ENCODE measurements around the gene CYB5A. TPM values are rescaled to one million over a fixed set of nuclear protein-coding genes. Genes with fewer than 3 reads are reported as not detected.
"Not testable (repeated sequence)": the region's sequence is repeated elsewhere in the genome, so short reads cannot be mapped to it uniquely, and the experiment has no call there.

CYB5A gene, protein sequence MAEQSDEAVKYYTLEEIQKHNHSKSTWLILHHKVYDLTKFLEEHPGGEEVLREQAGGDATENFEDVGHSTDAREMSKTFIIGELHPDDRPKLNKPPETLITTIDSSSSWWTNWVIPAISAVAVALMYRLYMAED
- 35.9 TPM for polyA plus RNA-seq (2013, experiment 1 of 2; ENCODE audit: insufficient read length)
- polyA plus RNA-seq (2013, experiment 2 of 2; ENCODE audit: insufficient read length) = 29.5 TPM

DNA sequence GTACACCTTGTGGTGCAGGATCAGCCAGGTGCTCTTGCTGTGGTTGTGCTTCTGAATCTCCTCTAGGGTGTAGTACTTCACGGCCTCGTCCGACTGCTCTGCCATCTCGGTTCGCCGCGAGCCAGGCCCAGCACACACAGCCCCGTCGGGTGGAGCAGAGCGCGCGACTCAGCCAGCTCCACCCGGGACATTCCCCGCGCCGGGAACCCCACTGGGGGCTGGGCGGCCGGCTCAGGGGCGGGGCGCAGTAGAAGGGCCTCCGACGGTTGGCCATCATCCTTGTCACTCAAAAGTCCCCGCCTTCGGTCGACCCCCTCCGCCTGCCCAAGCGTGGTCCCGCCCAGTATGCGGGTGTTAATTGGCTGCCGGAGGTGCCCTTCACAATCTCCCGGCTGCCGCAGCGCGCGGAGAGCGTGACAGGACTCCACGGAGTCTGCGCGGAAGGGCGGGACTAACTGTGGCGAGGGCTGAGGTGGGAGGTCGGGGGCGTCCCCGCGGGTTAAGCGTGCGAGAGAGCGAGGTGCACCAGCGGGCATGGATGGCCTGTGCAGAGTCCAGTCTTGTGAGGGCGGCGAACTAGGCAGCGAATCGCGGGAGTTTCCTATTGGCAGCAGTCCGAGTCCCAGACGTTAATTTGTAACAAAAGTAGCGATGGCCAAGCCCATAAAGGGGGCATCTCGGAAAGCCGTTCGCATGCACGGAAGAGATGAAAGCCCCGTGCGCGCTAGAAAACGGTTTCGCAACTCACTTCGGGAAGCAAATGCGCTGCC lies at the start of gene CYB5A:
Gene CYB5A, minus strand, starts transcription at position 193 of the 770 bp plus-strand sequence. Its CDS starts 88 bp downstream, at position 105.
- peak; percentile 94 for DNase-seq

DNA sequence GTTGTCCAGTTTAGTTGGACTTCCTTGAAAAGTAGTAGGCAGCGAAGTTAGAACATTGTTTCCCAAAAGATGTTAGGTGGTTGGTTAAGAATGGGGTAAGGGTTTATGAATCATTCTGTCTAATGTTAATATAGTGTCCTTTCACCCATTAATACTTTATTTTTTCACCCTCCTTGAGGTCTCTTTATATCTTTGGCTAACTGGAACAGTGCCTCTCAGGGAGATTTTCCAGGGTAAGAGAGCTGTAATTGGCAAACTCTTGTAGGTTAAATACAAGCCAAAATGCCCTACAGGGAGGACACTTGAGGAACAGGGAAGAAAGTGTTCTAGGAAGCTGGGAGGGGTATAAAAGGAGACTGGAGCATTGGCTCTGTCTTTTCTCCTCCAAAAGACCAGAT lies 46.1 kb upstream of the CYB5A start:
- DNase-seq = no peak

DNA sequence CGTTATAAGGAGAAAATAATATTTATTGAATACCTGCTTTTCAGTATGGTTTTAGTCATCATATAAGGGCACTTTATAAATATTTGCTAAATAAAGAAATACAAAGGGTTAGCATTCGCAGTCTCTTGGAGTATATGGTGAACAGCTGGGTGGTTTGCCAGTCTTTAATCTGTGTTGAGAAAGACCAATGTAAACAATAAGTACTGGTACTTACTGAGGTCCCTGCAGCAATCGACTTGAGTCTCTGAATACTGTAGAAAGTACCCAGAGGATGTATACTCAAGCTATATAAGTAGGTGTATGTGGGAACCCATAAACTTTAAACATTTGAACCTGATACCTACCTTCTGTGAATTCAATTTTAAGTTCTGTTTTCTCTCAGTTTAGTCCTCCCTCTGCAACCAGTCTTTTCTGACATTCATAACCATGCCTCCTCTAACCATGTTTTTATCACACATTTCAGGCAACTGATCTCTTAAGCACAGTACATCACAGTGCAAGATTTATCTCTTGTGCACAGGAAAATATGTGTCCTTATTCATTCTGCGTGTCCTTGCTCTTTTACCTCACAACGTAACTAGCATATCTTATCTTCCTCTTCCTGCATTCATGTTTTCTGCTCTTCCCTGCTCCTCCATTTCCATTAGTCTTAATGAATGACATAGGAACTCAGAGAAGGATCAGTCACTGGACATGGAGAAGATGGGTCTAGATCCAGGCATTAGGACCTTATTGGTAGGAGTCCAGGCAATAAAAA lies 45.6 kb upstream of the CYB5A start:
- DNase-seq = no peak

DNA sequence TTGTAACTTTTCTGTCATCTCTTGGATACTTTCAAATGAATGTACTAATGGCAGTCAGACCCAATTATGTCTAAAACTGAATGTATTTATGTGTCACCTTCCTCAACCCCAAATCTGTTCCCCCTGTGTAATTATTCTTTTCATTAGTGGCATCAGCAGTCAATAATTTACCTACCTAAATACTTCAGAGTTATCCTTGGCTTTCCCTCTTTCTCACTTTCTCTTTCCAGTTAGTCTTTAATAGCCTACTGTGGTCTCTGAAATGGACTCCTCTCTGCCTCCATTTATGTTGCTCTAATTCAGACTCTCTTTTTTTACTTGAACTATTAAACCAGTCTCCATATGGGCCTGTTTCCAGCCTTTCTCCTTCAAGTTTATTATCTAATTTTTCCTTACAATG lies 44.9 kb upstream of the CYB5A start:
- no peak for DNase-seq

DNA sequence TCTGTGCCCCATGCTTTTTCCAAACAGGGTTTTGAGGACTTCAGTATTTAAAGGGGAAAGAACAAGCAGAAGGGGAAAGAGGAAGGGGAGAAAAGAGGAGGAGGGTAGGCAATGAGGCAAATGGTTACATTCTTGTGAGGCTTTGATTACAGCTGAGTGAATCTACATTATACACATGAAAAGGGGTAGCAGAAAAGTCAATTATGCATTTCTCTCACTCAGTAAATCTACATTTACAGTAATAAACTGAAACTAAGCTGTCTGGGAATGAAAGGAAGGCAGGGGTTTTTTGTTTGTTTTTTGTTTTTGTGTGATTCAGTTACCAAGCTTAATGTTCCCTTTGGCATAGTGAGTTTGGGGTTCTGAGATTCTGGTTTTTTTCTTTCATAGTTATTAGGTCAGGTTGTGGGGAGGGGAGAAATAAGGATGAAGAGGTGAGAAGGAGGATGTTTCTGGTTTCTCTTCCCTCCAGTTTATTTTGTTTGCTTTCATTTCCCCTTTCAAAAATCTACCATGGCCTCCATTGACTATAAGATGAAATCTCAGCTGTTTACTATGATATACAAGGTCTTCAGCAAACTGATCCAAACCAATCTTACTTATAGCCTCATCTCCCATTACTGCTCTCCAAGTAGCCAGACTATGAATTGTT lies 42.6 kb upstream of the CYB5A start:
- no peak for DNase-seq

DNA sequence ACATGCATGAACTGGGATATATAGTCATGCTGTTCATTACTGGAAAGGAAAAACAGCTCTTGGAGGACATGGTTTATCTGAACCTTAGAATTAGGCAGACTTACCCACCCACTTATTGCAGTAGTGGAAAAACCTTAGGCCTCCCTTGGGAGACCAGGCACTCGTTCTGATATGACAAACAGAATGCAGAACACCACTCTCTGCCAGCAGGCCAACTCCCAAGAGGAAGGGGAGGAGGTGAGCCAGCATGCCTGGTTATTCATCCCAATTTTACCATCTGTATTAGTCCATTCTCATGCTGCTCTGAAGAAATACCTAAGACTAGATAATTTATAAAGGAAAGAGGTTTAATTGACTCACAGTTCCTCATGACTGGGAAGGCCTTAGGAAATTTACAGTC lies 41.3 kb upstream of the CYB5A start:
- no peak for DNase-seq

DNA sequence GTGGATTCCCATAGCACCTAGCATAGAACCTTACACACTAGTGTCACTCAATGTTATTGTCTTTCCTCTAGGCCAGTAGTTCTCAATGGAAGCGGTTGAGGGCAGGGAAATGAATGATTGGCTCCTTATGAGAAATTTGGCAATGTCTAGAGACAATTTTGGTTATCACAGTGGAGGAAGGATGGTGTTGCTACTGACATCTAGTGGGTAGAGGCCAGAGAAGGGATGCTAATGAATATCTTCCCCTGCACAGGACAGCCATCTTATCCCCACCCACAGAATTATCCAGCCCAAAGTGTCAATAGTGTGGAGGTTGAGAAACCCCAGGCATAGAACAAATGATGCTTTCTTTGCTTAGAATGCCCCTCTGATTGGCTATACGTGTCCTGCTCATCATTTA lies 39.6 kb upstream of the CYB5A start:
- peak; percentile 21 for DNase-seq

DNA sequence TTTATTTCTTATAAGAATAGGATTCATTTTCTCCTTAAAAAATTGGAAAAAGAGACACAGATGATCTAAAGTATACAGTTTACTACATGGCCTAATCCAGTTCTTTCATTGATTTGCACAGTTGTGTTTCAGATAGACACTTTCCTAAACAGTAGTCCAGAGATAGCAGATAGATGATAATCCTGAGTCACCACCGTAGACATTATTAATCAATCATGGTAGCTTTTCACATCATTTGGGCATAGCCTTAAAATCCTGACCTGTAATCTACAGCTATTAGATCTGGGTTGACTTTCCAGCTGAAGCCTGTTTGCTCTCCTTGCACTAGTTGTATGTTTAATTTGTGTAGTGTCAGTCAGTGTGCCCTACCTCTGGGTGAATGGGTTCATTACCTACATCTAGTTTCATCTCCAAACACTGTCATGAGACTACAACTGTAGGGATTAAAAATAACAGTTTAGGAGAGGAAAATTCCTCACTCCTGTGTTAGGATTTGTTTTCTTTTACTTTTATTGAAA lies 38.0 kb upstream of the CYB5A start:
- no peak for DNase-seq

DNA sequence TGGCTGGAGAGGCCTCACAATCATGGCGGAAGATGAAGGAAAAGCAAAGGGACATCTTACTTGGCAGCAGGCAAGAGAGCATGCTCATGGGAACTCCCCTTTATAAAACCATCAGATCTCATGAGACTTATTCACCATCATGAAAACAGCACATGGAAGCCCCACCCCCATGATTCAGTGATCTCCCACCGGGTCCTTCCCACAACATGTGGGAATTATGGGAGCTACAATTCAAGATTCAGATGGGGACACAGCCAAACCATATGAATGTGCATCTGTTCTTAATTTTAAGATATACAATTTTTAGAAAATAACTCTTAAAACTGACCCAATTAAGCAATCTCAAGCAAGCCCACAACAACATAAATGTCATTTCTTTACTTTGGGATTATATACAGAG lies 36.4 kb upstream of the CYB5A start:
- peak; percentile 30 for DNase-seq

DNA sequence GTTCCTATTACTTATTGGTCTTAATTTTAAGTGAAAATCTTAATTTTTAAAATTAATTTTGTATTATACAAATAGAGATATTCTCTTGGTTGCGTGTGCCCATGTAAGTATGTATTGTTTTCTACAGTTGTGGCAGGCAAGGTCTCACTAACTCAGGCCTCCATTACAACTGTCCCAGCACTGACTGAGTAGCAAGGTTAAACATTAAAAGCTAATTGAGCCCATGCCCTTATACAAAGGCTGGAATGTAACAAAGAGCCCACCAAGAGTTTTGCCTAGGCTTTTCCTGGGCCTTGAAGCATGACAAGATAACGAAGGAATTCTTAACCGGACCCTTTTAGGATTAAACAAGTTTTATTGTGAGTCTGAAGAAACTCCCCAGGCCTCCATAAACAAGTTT lies 35.0 kb upstream of the CYB5A start:
- DNase-seq = not testable (repeated sequence)

DNA sequence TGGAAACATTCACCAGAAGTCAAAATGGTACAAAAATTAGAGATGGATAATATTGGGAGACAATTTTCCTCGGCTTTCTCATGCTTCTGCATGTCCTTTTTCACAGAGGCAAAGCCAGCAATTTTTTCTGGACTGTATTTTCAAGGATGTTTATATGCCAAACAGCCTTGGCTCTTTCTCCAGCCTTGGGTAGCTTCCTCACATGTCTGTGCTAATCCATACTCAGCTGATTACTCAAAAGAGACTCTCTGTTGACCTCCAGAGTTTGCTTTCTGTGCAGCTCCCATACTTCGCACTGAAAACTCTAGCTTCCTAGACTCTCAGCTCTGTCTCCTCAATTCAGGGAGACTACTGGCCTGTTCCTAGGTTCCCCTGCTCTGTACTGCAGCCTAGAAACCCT lies 34.5 kb upstream of the CYB5A start:
- DNase-seq = no peak

DNA sequence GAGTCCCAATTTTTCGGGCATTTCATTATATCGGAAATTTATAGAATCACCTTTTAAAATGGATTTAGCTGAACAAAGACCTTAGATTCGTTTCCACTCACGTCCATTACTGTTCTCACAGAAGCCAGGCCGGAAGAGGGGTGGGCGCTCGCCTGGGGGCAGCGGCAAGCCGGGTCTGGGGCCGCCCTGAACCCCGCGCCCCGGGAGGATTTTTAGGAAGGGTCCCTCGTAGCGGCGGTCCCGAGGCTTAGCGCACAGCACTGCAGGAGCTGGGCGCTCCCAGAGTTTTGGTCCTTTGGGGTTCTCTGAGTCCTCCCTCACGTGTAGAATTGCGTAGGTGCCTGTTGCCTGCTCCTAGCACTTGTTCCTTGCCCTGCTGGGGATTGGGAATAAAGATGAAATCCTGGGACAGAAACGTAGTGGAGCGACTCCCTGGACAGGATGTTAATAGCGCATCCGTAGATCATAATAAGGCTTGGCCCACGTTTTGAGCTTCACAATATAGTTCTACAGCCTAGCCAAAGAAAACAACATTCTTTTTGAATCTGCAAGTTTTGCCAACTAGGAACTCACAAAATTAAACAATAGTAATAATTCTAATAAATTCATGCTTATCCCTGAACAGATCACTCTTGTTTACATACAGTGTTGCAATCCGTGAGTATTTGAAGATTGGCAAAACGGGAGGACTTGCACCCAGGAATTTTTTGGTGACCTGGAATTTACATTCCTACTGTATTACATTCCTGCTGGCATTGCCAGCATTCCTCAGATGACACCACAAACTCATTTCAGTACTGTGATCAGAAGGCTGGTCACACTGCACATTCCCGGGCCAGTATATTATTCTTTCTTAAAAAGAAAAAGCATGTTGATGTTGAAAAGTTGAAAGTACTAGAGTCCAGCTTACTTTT lies 24.8 kb upstream of the CYB5A start:
- peak; percentile 87 for DNase-seq

DNA sequence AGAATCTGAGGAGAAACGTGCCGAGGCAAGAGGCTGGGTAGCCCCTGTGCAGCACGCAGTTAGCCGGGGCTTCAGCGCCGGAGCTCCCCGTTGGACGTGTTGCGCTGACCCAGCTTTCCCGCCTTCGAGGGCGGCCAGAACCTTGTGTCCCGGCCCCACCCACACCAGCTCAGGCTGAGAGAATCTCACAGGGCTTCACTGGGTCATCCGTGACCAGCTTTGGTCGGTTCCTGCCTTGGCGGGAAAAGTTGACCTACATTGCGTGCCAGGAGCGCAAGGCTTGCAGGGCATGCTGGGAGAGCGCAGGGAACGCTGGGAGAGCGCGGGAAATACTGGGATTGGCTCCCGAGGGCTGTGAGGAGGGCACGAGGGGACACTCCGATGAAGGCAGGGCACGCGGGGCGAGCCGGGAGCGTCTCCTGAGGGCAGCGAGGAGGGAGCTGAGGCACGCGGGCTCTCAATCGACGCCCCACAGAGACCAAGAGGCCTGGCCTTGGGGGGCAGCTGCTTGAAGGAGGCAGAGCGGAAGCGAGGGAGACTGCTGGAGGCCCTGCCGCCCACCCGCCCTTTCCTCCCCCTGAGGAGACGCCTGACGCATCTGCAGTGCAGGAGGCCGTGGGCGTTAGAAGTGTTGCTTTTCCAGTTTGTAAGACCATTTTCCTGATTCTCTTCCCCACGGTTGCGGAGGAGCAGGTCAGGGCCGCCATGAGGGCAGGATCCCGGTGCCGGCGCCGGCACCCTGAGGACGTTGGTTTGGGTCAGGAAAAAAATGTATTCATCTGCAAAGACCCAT lies 23.9 kb upstream of the CYB5A start, which contains the start of gene C18orf63:
Gene C18orf63, plus strand, starts transcription at position 376 of the 793 bp plus-strand sequence. CDS start 2,027 bp downstream, outside the sequence.
- DNase-seq = no peak

DNA sequence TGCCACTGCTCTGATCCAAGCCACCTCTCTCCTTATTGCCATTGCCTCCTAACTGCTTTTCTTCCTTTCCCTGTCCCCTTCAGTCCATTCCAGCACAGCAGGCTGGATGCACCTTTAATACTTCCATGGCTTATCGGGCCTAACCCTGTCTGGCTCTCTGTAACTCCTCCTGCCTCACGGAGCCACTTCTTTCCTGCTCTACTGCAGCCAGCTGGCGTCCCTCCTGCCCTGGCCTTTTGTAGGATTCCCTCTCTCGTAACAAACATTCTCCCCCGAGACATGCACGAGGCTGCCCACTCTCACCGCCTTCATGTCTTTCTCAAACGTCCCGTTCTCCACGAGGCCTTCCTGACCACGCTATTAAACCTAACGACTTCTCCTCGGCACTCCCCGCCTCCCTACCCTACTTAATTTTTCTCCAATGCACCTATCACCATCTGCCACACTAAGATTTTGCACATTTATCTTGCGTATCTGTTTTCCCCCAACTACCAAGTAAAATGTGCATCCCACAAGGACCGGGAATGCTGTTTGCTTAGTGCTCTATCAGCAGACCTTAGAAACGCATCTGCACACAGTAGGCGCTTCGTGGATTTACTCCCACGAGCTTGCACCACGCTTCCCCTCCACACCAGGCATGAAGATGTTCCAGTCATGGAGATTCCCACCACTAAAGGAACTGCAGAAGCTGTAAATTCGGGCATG lies 23.1 kb upstream of the CYB5A start:
- no peak for DNase-seq

DNA sequence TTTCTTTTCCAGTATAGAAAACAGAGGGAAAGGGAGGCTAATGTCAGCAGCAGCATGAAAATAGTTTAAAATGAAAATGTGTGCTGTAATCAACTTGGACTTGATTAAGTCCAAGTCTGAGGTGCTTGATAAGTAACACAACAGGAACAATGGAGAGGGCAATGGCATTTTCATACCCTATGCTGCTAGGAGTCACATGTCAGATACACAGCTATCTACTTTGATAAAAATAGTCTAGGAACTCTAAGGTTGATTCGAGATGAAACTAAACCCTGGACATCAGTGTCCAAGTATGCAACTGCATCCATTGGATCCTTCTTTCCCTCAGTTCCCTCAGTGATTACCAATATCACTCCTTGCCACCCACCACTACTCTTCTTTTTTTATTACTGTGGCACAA lies 19.2 kb upstream of the CYB5A start:
- DNase-seq = no peak

DNA sequence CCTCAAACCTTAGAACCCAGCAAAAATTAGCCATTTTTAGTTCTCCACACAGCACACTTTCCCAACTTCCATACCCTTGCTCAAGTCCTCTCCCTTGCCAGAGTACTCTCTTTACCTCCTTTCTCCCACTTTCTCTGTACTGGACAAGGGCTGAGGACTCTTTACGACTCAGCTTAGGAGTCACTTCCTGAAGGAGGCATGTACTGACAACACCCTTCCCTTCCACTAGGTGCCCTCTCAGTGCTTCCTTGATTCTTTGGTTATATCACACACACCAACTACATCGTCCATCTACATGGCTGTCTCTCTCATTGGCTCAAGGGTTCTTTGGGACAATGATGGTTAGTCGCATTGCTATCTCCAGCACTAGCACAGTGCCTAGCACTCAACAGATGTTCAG lies 18.6 kb upstream of the CYB5A start:
- DNase-seq = peak; percentile 47

DNA sequence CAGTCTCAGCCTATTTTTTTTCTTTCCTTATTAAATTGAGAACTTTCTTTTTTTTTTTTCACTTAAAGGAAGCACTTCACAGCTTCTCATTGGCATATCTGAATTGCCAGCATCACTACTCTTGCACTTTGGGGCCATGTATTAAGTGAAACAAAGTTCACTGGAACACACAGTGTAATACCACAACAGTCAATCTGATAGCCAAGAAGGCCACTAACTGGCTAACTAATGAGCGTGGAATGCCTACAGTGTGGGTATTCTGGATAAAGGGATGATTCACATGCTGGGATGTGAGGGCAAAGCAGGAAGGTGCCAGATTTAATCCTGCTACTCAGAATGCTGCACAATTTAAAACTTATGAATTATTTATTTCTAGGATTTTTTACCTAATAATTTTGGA lies 12.2 kb upstream of the CYB5A start:
- peak; percentile 39 for DNase-seq

DNA sequence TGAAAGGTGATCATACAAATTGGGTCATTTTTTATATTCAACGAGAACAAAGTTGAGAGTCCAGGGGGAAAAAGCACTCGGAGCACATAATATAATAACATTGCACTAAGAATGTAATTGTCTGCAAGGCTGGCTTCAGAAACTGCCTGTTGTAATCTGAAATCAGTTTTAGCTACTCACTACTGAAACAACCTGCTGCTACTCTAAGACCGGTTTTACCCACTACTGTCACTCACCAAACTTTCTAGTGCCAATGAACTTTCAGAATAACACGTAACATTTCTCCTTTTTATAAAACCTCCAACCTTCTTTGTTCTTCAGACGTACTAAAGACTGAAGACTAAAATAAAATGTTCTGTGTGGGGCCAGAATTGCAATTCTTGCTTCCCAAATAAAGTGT lies 11.5 kb upstream of the CYB5A start:
- DNase-seq = no peak

DNA sequence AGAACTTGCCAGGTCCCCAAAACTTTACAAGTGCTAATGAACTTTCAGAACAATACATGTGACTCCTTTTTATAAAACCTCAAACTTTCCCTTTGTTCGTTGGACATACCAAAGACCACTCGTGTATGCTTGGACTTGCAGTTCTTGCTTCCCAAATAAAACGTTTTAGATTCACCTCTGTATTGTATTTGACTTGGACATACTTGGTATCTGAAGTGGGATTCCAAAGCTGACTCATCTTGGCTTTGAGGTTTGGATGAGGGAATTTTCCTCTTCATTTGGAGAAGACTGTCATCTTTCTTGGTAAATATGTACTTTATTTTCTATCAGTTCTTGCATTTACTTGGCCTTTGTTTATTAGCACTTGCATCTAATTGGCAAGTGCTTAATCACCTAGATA lies 8.0 kb upstream of the CYB5A start:
- DNase-seq = peak; percentile 25

DNA sequence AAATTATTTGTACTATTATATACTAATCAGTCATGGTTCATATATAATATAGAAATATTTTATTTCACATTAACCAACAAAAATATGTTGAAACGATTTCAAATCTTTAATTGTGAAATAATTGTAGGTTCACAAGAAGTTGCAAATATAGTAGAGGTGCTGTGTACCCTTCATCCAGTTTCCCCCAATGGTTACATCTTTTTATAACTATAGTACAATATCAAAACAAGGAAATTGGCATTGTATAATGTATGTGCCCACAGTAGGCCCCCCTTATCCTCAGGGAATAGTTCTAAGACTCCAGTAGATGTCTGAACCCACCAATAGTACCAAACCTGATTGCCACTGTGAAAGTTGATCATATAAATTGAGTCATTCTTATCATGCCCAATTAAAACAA lies 7.4 kb upstream of the CYB5A start:
- no peak for DNase-seq
